Measurements from ENCODE around the gene IFI44.

- TF ChIP-seq CTCF (optimal IDR thresholded peaks at IDR 0.05 in 1 of 3, IDR thresholded peaks at IDR 0.05 in 1 of 3, conservative IDR thresholded peaks at IDR 0.05 in 1 of 3; ENCODE audit: extremely low read depth in 1 of 3, insufficient read depth in 2 of 3, low read length in 3 of 3) (no peak), EZH2 (IDR thresholded peaks at IDR 0.05; ENCODE audit: low read length) (no peak)
Observed at GRCh38 chr1:78619803-78620579, 29.6 kb upstream of the IFI44 start, which contains the start of gene IFI44L.

Data from keratinocyte (primary cell).